IPS-NIHi7 (cell line): ENCODE measurements around the gene VPS13D.
"Not testable (repeated sequence)": the region's sequence is repeated elsewhere in the genome, so short reads cannot be mapped to it uniquely, and the experiment has no call there.

Source experiments
- DNase-seq: peaks from one replicate; pipeline ENCODE4 v3.0.0; 2012; ENCODE audit warnings: mixed read lengths; ENCODE audit errors: extremely low spot score

Gene VPS13D

DNA sequence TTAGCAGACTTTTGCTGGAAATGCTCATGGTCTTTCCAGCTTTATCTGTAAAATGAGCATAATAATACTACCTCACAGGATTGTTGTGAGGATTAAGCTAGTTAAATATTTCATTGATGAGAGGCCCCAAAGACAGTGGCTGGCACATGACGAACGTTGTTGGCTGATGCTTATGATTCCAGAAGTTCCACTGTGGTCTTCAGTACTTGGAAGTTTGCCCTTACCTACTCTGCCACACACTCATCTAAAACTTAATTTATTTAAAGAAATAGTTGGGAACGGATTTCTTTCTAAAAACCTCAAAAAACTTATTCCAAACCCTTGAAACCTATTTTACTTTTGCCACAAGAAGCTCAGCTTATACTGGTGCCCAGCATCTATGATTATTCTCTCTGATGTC, 217.5 kb downstream of the VPS13D start:
- no peak for DNase-seq

DNA sequence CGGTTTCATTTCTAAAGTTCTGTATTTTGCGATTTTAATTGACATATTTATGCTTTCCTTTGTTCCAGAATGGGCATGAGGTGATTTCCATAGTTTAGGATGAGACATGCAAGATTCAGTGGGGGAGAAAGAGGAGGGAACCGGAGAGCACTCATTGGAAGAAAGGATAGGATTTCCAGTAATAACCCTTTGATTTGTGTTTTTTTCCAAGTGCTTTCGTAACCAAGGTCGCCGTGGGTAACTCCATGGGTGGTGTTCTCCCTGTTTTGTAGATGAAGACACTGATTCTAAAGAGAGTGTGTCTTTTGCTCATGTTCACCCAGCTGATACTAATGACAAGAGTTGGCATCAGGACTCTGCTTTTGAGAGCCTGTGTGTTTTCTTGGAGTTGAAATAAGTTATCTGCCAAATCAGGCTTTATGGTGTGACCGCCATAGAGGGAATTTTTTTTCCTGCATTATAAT, 218.1 kb downstream of the VPS13D start:
- DNase-seq: no peak

DNA sequence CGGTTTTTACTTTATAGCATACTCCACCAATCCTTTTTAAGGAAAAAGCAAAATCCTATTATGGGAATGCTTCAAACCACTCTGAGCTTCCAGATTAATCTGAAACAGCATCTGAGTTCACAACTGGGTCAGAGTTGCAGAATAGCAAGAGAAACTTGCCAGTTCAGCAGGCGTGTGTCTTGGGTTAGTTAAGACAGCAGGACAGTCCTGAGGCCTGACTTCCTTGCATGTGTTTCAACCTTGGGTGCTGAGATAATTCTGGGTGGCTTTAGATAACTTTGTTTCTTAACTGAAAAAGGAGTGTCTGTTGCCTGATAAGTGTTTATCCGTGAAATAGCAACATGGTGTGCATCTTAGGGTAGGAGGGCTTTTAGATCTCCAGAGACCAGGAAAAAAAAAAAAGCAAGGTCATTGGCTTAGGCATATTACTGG, 218.9 kb downstream of the VPS13D start:
- no peak for DNase-seq

GRCh38 chr1:12450090-12450755, 220.4 kb downstream of the VPS13D start:
- DNase-seq: no peak

DNA sequence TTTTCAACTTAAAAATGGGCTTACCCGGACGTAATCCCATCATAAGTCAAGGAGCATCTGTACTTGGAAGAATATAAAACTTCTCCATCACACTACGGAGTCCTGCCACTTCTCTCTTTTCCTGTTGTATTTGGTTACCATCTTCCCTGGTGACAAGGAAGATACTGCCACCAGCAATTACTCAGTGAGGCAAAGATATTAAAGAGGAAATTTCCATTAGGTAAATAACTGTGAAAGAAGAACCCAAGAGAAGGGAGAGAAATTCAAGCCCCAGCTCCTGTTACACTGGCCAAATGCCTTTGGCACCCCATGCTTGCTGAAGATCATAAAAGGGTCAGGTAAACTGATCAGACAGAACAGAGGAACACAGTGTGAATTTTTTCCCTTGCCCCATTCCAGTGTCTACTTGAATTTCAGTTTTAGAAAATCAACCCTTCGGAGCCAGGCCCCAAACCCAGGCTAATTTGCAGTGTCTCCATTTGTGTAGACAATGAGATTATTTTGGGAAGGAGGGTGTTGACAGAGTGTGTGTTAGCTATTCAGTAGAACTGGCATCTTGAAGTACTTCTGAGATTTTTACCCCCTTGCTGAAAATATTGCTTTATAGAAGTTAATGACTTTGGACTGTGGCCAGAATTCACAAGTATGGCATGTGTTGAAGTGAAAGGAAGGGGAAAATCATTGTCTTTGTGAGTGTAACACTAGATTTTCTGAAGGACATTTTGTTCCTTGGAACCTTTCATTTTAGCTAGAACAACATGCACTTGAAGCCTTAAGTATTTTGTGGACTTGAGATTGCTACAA, 221.1 kb downstream of the VPS13D start:
- no peak for DNase-seq

- no peak for DNase-seq
These were observed 221.7 kb downstream of the VPS13D start for GRCh38 chr1:12451560-12451900.

GRCh38 chr1:12452262-12452661, 222.4 kb downstream of the VPS13D start:
- DNase-seq: no peak

DNA sequence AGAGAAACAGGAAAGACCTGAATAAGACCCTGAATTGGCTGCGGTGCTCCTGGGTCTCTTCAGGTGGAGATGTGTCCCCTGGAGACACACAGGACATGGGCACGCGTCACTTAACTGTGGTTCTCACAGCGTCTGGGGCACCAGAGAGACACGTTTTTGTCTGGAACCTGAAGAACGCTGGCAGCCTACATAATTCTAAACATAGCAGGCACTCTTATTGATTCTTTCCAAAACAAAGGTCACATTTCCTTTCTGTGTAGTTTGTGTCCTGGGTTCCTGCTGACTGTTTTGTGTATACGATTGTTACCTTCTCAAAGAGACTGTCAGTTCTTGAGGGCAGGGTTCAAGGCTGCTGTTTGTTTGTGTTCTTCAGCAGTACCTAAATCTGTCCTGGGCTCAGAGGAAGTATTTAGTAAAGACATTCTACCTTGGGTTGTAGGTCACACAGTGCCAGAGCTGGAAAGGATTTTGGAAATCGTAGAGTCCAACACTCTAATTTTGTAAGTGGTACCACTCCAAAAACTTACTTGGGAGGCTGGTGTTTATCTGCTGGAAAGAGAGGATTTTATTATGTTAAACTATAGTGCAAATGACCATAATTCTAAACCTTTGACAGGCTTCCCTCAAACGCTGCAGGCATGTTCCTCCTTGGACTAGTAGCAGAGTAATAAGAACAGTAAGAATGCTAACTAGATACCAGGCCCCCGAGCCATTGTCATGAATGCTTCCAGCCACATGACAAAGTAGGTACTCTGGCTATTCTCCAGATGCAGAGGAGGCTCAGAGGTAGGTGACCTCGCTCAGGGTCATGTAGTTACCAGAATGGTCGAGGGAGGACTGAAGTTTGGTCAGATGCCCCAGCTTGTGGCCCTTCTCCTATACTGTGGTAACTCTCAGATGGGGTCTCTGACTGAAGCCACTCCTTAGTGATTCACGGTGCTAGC, 223.8 kb downstream of the VPS13D start:
- no peak for DNase-seq

- no peak for DNase-seq
These were observed 224.9 kb downstream of the VPS13D start for GRCh38 chr1:12454406-12455391.

DNA sequence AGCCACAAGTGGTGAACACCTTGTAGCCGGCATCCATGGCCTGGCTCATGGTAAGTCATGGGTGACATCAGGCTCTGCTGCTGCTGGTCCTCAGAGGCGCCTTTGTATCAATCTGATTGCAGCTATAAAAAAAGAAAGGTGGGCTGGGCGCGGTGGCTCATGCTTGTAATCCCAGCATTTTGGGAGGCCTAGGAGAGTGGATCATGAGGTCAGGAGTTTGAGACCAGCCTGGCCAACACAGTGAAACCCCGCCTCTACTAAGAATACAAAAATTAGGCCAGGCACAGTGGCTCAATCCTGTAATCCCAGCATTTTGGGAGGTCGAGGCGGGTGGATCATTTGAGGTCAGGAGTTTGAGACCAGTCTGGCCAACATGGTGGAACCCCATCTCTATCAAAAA, 226.3 kb downstream of the VPS13D start:
- not testable (repeated sequence) for DNase-seq

GRCh38 chr1:12456979-12457378, 227.1 kb downstream of the VPS13D start:
- no peak for DNase-seq

DNA sequence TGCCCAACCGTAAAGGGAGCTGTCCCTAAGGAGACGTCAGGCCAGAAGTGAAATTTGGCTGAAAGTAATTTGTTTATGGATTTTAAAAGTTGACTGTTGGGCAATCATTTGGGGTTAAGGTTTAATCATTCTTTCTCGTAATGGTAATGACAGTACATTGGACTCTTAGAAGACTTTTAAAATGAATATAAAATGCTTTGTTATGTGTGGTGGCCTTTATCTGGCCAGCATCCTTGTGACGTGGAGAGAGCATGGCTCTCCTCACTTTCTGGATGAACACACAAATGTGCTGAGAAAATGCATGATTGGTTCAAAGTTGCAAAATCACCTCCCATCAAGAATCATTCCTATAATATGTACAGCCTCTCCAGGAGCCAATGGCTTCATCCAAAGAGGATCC, 227.9 kb downstream of the VPS13D start:
- DNase-seq: no peak

- no peak for DNase-seq
These were observed 228.7 kb downstream of the VPS13D start for GRCh38 chr1:12458571-12458970.

DNA sequence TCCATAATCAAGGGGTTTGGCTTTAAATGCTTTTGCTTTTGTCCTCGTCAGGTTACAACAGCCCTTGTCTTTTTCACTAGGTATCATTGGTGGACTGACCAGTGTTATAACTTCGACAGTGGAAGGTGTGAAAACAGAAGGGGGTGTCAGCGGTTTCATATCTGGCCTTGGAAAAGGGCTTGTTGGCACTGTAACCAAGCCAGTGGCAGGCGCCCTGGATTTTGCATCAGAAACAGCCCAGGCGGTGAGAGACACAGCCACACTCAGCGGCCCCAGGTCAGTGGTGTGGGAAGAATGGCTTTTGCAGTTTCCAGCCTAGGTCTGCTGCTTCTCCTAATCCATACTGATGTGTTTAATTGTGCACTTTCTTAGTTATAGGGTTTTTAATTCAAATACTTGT, 230.3 kb downstream of the VPS13D start:
- DNase-seq: no peak

GRCh38 chr1:12460911-12461621, 231.2 kb downstream of the VPS13D start:
- DNase-seq: no peak

- DNase-seq: no peak
These were observed 231.9 kb downstream of the VPS13D start for GRCh38 chr1:12461754-12462153.

GRCh38 chr1:12462586-12462985, 232.8 kb downstream of the VPS13D start:
- DNase-seq: no peak

GRCh38 chr1:12464045-12464461, 234.2 kb downstream of the VPS13D start:
- no peak for DNase-seq

DNA sequence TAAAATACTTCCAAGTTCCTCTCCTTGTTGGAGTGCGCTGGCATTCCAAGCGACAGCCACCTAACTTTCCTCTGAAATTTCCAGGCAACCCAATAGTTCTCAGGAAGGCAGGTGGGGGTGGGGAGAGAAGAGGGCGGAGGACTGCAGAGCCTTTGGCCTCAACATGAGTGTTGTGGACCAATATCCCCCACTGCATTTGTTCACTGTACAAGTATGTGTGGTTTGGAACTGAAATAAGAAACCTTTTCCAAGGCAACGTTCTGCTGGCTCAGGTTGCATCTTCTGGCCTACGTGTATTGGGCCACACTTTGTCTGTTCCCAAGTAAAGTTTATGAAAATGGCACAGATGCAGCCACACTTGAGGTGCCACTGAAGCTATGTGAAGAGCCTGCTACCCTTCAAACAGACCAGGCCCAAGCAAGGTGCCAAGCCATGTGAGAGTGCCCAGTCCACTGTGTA, 234.8 kb downstream of the VPS13D start:
- DNase-seq: no peak

- DNase-seq: no peak
These were observed 235.3 kb downstream of the VPS13D start for GRCh38 chr1:12465126-12465525.
